NCI-H2196 treated with DMSO at 0.1 percent for 48 hours (cell line): ENCODE data around the gene RXYLT1.
"Not testable (repeated sequence)": the region's sequence is repeated elsewhere in the genome, so short reads cannot be mapped to it uniquely, and the experiment has no call there.

Experiments used
- DNase-seq: peaks from one replicate; lab custom pipeline; 2025; ENCODE audit not compliant: unreplicated experiment; lab: John Stamatoyannopoulos, UW

The RXYLT1 gene

GRCh38 chr12:63779498-63780481, at the start of gene RXYLT1:
Gene RXYLT1, plus strand, starts transcription at chr12:63779909. Its CDS starts 52 bp downstream, at chr12:63779961.
- DNase-seq, result peak; percentile 50

- DNase-seq, result not testable (repeated sequence)
These were observed 46.9 kb upstream of the RXYLT1 start for GRCh38 chr12:63732779-63733178.

GRCh38 chr12:63733585-63733984, 46.1 kb upstream of the RXYLT1 start:
- DNase-seq, result not testable (repeated sequence)

GRCh38 chr12:63740551-63740950, 39.2 kb upstream of the RXYLT1 start:
- DNase-seq, result not testable (repeated sequence)

GRCh38 chr12:63741431-63741830, 38.3 kb upstream of the RXYLT1 start:
- DNase-seq, result not testable (repeated sequence)

- not testable (repeated sequence) for DNase-seq
These were observed 35.6 kb upstream of the RXYLT1 start for GRCh38 chr12:63744110-63744509.

- DNase-seq, result not testable (repeated sequence)
These were observed 33.2 kb upstream of the RXYLT1 start for GRCh38 chr12:63746470-63746869.

- not testable (repeated sequence) for DNase-seq
These were observed 32.6 kb upstream of the RXYLT1 start for GRCh38 chr12:63747136-63747535.

- DNase-seq, result no peak
These were observed 32.2 kb upstream of the RXYLT1 start for GRCh38 chr12:63747553-63747952.

GRCh38 chr12:63752283-63752682, 27.4 kb upstream of the RXYLT1 start:
- no peak for DNase-seq

- no peak for DNase-seq
These were observed 26.9 kb upstream of the RXYLT1 start for GRCh38 chr12:63752841-63753240.

- DNase-seq, result no peak
These were observed 26.0 kb upstream of the RXYLT1 start for GRCh38 chr12:63753743-63754142.

- DNase-seq, result no peak
These were observed 15.2 kb upstream of the RXYLT1 start for GRCh38 chr12:63764481-63764880.

GRCh38 chr12:63766498-63766897, 13.2 kb upstream of the RXYLT1 start:
- DNase-seq, result no peak

GRCh38 chr12:63770375-63770774, 9.3 kb upstream of the RXYLT1 start:
- no peak for DNase-seq

- DNase-seq, result no peak
These were observed 2.4 kb upstream of the RXYLT1 start for GRCh38 chr12:63777340-63777739.

- no peak for DNase-seq
These were observed 2.8 kb downstream of the RXYLT1 start for GRCh38 chr12:63782466-63782865.

GRCh38 chr12:63787306-63787705, 7.6 kb downstream of the RXYLT1 start:
- DNase-seq, result no peak

GRCh38 chr12:63790608-63790945, 10.9 kb downstream of the RXYLT1 start:
- DNase-seq, result no peak

GRCh38 chr12:63792338-63792737, 12.6 kb downstream of the RXYLT1 start:
- DNase-seq, result no peak

GRCh38 chr12:63795032-63795687, 15.5 kb downstream of the RXYLT1 start:
- DNase-seq, result no peak

- no peak for DNase-seq
These were observed 16.2 kb downstream of the RXYLT1 start for GRCh38 chr12:63795944-63796343.
